Motor neuron (in vitro differentiated cells): ENCODE measurements around the gene PNMA6E. TPM values are rescaled to one million over a fixed set of nuclear protein-coding genes. Genes with fewer than 3 reads are reported as not detected.
"Not testable (repeated sequence)": the region's sequence is repeated elsewhere in the genome, so short reads cannot be mapped to it uniquely, and the experiment has no call there.

ENCODE experiments used
- ATAC-seq, 8 experiments: fragments of 200-7000 bp; cut with Tn5 transposase; replicated peaks in 6 of 8; 2 replicates each; pipeline ENCODE4 v1.8.0; 2021; ENCODE audit warnings: mild to moderate bottlenecking in 8 of 8, moderate library complexity in 8 of 8
- H3K27ac ChIP-seq, 2 donors: fragments of 250-450 bp; sonication (Bioruptor Pico); 2 replicates each; pipeline ENCODE4 v1.9.0; 2021; ENCODE audit warnings: antibody characterized with exemption in 2 of 2, mild to moderate bottlenecking in 2 of 2, moderate library complexity in 1 of 2
- H3K4me1 ChIP-seq, 2 donors: fragments of 250-450 bp; sonication (Bioruptor Pico); replicated peaks in 1 of 2; 2 replicates each; pipeline ENCODE4 v1.6.1; 2021; ENCODE audit warnings: antibody characterized with exemption in 2 of 2, mild to moderate bottlenecking in 2 of 2, moderate library complexity in 1 of 2
- H3K4me3 ChIP-seq, 5 donors: fragments of 250-450 bp; sonication (Bioruptor Pico); 2 replicates each; pipeline ENCODE4 v1.9.0; 2021; ENCODE audit warnings: antibody characterized with exemption in 5 of 5, mild to moderate bottlenecking in 5 of 5, moderate library complexity in 4 of 5
- WGBS, 10 experiments: fragments of 450-650 bp; shearing (Covaris generic); methylation state at CpG; one replicate each; pipeline ENCODE4 v1.0.0; 2022; 5-methylcytosine and 5-hydroxymethylcytosine counted together
- in situ Hi-C, 9 experiments: fragments of 400-800 bp; cut with MboI; loops; one replicate each; pipeline ENCODE4 v1.15.0; 2021; ENCODE audit warnings: low sequenced_read_pairs in 9 of 9, low pct_unique_long_range_greater_than_20kb in 2 of 9; ENCODE audit not compliant: unreplicated experiment in 9 of 9
- total RNA-seq, 8 experiments: library from RNA; unstranded; fragments of 300-600 nt; gene quantifications; 2 replicates each; pipeline versions ENCODE4 v1.2.3 to v1.2.4, GENCODE V29; 2022

PNMA6E gene
- total RNA-seq, 8 experiments from 2014 or later: 0.05 to 0.87 (median 0.19) TPM; not detected in 2

DNA sequence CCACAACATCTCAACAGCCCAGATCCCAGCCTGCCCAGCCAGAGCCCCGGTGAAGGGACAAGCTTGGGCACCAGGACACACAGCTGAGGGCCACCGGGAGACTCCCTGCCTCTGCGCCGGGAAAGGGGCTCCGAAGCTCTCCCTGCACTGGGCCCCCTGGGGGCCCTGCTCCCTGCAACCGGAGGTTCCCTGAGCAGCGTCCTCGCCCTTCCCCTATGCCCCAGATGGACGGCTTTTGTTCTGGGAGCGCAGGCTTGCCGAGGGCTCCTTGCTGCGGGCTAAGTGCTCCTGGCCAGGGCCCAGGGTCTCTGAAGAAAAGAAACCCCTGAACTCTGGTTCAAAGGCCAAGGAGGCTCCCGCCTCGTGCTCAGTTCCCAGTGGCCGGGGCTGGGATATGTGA lies 9.2 kb upstream of the PNMA6E start:
- Histone ChIP-seq H3K4me1 (no peaks in the 10 kb centered on the region), H3K27ac (no peak overlapping the region), H3K4me3 (no peak overlapping the region)
- in situ Hi-C loops: loop anchor here in 1 of 9 experiments (25.0 kb wide), 1 partner anchor 373 kb away; no protein-coding TSS in a partner anchor
- ATAC-seq: no peak
- WGBS, 10 experiments: 85 to 93% methylated on average over 3 to 6 of the region's 15 CpGs; no CpG with 5 or more reads in 8 of the 10 experiments

DNA sequence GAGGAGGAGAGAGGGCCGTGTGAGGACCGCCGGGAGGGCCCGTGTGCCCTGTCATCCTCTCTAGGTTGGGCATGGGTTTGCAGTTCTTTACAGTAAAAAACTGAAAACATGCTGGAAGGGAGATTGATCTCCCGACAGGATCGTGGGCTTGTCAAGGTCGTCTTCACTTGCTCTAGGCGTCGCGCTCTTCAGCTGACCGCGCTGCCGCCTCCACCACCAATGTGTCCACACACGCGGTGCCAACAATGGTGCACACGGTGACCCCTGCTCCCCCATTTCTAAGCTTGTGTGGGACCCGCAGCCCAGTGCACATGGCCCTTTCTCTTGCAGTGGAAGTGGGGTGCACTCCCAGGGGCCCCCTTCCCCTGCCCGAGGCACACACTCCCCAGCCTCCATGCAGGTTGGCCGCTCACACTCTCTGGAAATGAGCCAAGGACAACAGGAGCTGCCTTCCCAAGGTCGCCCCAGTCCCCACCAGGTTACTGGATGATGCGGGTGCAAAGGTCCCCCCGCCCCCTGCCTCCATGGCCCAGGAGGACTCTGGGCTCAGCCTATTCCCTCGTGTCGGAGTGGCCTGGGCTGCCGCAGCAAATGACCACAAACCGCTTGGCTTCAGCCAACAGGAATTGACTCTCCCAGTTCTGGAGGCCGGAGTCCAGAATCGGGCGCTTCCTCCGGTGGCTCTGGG lies 8.4 kb upstream of the PNMA6E start:
- 85% methylated on average over 9 of the region's 30 CpGs; no CpG with 5 or more reads in 9 of the 10 experiments for WGBS, 10 experiments
- Histone ChIP-seq H3K4me3 (no peak overlapping the region), H3K27ac (no peak overlapping the region), H3K4me1 (no peaks in the 10 kb centered on the region)
- no peak for ATAC-seq
- in situ Hi-C loops: loop anchor here in 1 of 9 experiments (25.0 kb wide), 1 partner anchor 372 kb away; no protein-coding TSS in a partner anchor

DNA sequence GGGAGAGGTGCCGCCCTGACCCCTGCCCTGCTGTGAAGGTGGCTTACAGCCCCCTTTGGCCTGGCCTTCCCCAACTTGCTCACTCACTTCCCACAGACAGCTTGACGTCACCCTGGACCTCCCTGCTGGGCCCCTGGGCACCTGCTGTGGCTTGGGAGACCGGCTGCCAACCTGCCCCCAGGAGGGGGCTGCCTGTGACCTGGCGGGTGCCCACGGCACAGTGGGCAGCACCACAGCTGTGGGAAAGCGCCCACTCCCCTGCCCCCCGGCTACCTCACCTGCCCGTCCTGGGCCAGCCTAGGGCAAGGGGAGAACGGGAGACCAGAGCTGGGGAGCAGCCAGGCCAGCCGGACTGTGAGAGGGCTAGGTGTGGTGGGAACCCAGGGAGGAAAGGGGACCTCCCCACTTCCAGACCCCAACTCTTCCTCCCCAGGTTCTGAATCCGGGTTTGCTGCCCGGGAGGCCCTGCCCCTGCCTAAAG lies 7.8 kb upstream of the PNMA6E start:
- no peak overlapping the region for H3K27ac ChIP-seq
- H3K4me1 ChIP-seq: no peaks in the 10 kb centered on the region
- no peak for ATAC-seq
- no peak overlapping the region for H3K4me3 ChIP-seq
- in situ Hi-C loops: loop anchor here in 1 of 9 experiments (25.0 kb wide), 1 partner anchor 372 kb away; no protein-coding TSS in a partner anchor
- WGBS, 10 experiments: 47% methylated on average over 2 of the region's 12 CpGs; no CpG with 5 or more reads in 9 of the 10 experiments

DNA sequence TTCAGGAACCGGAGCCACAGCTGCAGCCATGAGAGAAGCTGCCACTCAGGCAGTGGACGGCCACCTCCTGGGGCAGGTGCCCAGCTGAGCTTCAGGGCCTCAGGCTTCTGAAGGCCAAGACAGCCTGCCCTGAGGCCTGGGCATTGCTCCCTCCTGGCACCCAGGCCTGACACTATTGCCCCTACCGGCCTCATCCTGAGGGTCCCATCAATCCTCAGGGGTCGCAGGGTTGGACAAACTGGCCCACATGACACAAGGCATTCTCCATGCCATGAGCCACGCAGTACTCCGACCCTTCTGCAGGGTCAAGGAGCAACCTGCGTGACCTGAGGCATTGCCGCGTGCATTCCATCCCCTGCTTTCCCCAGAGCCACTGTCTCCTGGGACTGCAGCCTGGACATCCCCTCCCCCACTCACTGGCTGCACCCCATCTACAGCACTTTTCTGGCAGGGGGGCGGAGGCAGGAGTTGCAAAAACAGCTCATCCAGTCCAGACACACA lies 7.1 kb upstream of the PNMA6E start:
- 50% methylated on average over 5 of the region's 10 CpGs; no CpG with 5 or more reads in 9 of the 10 experiments for WGBS, 10 experiments
- no peak for ATAC-seq
- H3K4me1 ChIP-seq: no peaks in the 10 kb centered on the region
- no peak overlapping the region for H3K4me3 ChIP-seq
- in situ Hi-C loops: loop anchor here in 1 of 9 experiments (25.0 kb wide), 1 partner anchor 371 kb away; no protein-coding TSS in a partner anchor
- H3K27ac ChIP-seq: no peak overlapping the region

DNA sequence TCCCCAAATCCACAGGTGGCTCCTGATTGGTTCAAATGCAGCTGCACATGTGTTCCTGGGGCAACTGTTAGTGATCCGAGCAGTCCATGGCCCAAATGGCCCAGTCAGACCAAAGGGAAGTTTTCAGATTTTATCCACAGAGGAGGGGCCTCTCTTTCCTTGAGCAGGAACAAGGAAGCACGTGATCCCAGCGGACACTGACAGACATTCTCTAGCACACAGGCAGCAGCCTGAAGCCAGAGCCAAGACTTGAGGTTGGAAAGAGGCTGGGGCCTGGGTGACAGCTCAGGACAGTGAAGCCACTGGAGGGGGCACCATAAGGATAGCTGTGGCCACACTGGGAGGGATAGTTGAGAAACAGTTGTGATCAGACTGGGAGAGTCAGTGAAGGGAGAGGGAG lies 6.6 kb upstream of the PNMA6E start:
- in situ Hi-C loops: loop anchor here in 1 of 9 experiments (25.0 kb wide), 1 partner anchor 370 kb away; no protein-coding TSS in a partner anchor
- no peak overlapping the region for H3K4me3 ChIP-seq
- 63 to 100% methylated on average over 1 to 2 of the region's 3 CpGs; no CpG with 5 or more reads in 8 of the 10 experiments for WGBS, 10 experiments
- ATAC-seq: no peak
- no peak overlapping the region for H3K27ac ChIP-seq
- H3K4me1 ChIP-seq: no peaks in the 10 kb centered on the region

DNA sequence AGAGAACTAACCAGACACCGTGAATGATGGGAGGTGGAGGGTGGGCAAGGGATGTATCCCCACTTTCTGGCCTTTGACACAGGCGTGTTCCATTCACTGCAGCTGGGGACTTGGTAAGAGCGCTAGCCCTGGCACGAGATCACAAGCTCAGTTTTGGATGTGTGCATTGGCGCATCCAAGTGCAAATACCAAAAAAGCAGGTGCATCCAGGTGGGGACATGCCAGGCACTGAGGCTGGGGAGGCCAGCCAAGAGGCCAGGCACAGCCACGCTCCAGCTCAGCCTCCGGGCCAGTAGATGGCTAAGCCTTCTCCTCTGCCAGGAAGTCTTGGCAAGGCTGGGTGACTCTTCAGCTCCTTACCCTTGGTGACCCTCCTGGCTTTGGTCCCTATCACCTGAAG lies 5.8 kb upstream of the PNMA6E start:
- H3K4me1 ChIP-seq: no peaks in the 10 kb centered on the region
- 0 to 33% methylated on average over 1 of the region's 7 CpGs; no CpG with 5 or more reads in 8 of the 10 experiments for WGBS, 10 experiments
- H3K27ac ChIP-seq: no peak overlapping the region
- H3K4me3 ChIP-seq: no peak overlapping the region
- in situ Hi-C loops: loop anchor here in 1 of 9 experiments (25.0 kb wide), 1 partner anchor 370 kb away; no protein-coding TSS in a partner anchor
- ATAC-seq: no peak

DNA sequence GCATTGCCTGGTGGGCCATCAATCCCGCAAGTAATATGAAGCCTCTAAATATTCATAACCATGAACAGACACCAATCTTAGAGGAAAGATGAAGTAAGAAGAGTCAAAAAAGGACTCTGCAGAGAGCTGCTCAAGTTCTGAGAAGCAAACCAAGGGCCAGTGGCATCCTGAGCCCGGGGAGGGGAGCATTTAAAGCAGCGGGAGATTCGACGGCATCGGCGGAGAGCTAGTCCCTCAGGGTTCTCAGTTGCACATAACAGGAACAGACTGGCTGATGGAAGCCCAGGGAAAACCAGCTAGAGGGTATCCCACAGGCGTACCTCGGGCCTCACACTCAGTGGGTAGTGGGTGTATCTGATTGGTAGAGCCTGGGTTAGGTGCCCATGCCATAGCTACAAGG lies 4.9 kb upstream of the PNMA6E start:
- Histone ChIP-seq H3K4me3 (no peak overlapping the region), H3K27ac (no peak overlapping the region), H3K4me1 (no peaks in the 10 kb centered on the region)
- in situ Hi-C loops: loop anchor here in 1 of 9 experiments (25.0 kb wide), 1 partner anchor 369 kb away; no protein-coding TSS in a partner anchor
- 0 to 50% (median 10%) methylated on average over 1 of the region's 9 CpGs; no CpG with 5 or more reads in 7 of the 10 experiments for WGBS, 10 experiments
- no peak for ATAC-seq

DNA sequence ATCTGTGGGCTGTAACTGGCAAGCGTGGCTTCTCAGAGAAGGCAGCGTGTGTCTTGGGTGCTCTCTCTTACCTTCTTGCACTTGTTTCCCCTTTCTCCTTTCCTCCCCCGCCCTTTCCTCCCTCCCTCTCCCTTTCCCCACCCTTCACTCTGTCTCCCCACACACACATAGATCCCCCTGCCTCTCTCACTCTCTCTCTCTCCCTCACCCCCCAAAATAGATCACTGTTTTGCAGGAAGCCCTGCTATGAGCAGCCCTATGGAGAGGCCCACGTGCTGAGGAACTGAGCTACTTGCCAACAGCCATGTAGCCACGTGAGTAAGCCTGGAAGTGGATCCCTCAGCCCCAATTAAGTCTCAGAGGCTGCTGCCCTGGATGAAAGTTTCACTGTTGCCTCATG lies 4.3 kb upstream of the PNMA6E start:
- ATAC-seq: no peak
- Histone ChIP-seq H3K4me1 (no peaks in the 10 kb centered on the region), H3K27ac (no peak overlapping the region), H3K4me3 (no peak overlapping the region)
- 0 to 20% methylated on average over 1 of the region's 5 CpGs; no CpG with 5 or more reads in 8 of the 10 experiments for WGBS, 10 experiments
- in situ Hi-C loops: loop anchor here in 1 of 9 experiments (25.0 kb wide), 1 partner anchor 368 kb away; no protein-coding TSS in a partner anchor

DNA sequence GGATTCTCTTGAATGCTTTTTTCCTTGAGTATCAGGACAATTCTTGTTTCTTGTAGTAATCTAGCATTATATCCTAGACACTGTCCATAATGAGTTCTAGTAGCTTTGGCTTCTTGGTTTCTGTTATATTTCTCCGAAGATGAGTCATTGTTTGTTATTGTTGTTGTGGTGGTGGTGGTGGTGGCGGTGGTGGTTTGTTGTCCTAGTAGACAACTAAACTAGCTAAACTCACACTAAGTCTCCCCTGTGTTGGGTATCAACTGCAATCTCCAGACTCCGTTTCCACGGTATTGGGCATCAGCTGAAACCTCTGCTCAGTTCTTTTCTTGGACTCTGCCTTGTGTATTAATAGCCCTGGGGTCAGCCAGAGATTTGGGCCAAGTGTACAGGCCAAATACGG lies 3.2 kb upstream of the PNMA6E start:
- not testable (repeated sequence) for H3K4me1 ChIP-seq, H3K27ac ChIP-seq, H3K4me3 ChIP-seq, ATAC-seq
- WGBS, 10 experiments: 20 to 80% (median 51%) methylated on average over 1 to 4 of the region's 5 CpGs; no CpG with 5 or more reads in 6 of the 10 experiments
- in situ Hi-C loops: loop anchor here in 1 of 9 experiments (25.0 kb wide), 1 partner anchor 367 kb away; no protein-coding TSS in a partner anchor

DNA sequence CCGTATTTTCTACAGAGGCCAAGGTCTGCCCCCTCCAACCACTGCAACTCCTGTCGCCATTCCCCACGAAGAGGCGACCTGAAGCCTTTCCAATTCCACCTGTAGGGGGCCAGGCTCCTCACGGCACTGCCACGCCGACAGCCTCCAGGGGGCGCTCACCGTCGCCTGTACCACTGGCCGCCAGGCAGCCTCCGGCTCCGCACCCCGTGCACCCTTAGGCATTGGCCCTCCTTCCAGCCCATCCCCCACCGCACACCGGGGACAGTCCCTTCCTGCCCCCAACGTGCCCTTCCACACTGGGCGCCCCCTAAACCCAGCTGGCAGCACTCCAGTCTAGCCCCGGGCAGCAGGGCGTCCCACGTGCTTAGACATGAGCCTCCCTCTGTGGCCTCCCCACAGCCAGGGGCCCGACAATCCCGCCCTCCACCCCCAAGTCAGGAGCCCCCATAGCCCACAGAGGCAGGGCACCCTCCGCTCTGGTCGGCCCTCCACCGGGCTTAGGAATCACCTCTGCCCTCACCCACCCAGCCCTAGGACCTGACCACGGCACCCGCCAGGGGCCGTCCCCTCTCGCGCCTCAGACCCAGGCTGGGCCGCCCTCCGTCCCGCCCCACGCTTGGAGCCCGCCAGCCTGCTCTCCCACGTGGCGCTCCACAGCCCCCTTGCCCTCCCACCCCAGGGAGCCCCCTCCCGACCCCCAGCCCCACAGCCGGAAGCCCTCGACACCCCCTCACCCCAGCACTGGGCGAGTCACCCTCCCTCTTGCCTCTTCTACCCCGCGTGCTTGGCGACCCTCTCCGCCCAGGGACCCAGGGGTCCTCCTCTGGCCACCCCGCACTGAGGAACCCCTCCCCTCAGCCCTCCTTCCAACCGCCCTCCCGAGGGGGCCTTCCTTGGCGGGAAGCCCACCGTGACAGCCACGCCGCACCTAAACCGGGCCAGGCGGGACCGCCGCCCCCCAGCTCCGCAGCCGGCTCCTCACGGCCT lies 711 bp downstream of the PNMA6E start:
- in situ Hi-C loops: loop anchor here in 1 of 9 experiments (25.0 kb wide), 1 partner anchor 363 kb away; no protein-coding TSS in a partner anchor
- Histone ChIP-seq H3K27ac (no peak overlapping the region), H3K4me3 (no peak overlapping the region), H3K4me1 (no peaks in the 10 kb centered on the region)
- no peak for ATAC-seq
- 17 to 34% methylated on average over 1 to 3 of the region's 60 CpGs; no CpG with 5 or more reads in 8 of the 10 experiments for WGBS, 10 experiments

DNA sequence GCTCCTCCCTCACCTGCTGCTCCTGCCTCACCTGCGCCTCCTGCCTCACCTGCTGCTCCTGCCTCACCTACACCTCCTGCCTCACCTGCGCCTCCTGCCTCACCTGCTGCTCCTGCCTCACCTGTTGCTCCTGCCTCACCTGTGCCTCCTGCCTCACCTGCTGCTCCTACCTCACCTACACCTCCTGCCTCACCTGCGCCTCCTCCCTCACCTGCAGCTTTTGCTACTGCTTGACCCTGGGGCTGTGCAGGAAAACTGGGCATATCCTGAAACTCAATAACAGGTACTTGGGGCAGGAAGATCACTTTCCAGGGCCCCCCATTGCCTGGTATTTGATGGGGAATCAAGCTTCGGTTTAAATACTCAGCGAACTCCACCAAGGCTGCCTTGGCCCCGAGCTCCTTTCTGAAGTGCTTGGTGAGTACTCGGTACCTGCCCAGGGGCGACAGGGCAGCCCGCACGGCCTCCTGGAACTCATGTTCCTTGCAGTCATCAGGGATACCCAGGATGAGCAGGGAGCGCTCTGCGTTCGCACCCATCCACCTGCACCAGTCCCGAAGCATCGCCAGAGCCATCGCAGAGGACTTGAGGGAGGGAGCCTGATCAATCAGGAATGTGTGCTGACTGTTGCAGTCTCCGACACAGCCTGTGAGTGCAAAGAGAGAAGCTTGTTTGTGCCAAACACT lies 2.7 kb downstream of the PNMA6E start:
- H3K4me1 ChIP-seq: no peaks in the 10 kb centered on the region
- in situ Hi-C loops: no loop called here
- ATAC-seq: no peak
- H3K4me3 ChIP-seq: no peak overlapping the region
- 30 to 60% methylated on average over 1 to 9 of the region's 17 CpGs; no CpG with 5 or more reads in 8 of the 10 experiments for WGBS, 10 experiments
- H3K27ac ChIP-seq: no peak overlapping the region
